HCT116 (cell line): Measurements from ENCODE around the gene APCDD1L. TPM values are rescaled to one million over a fixed set of nuclear protein-coding genes. Genes with fewer than 3 reads are reported as not detected.

Experiments
- ATAC-seq: fragments of 200-7000 bp; cut with Tn5 transposase; 2 replicates; pipeline ENCODE4 v1.9.1; 2020; ENCODE audit warnings: mild to moderate bottlenecking, moderate library complexity
- BruUV-seq: library from RNA; stranded (reverse); fragments of 400-500 nt; replicated peaks from 2 replicates; lab custom pipeline; 2021; lab: Mats Ljungman, UMichigan
- CTCF ChIA-PET: fragments of 300-600 bp; sonication (Branson Sonifier 250); formaldehyde crosslinking; loops from one replicate; lab custom pipeline; 2021; ENCODE audit warnings: antibody characterized with exemption; lab: Charles Lee
- POLR2A ChIA-PET: fragments of 300-600, 350-600 bp; sonication (Branson Sonifier 250); formaldehyde crosslinking; loops from one replicate; lab custom pipeline; 2021; ENCODE audit warnings: antibody characterized with exemption; lab: Charles Lee
- RAD21 ChIA-PET, 2 experiments: fragments of 300-600 bp; sonication (Branson Sonifier 250); formaldehyde crosslinking; loops; one replicate each; lab custom pipeline; 2023; ENCODE audit warnings: low total read pairs in 2 of 2; ENCODE audit not compliant: uncharacterized antibody in 2 of 2, unreplicated experiment in 2 of 2, low non-redundant PET in 1 of 2; lab: Charles Lee
- DNase-seq: peaks from one replicate; pipeline ENCODE4 v3.0.0-alpha.2; 2010; ENCODE audit warnings: low read depth, low spot score
- H2AFZ ChIP-seq: fragments of 200-600 bp; shearing (Covaris generic), sonication (generic); 2 replicates; pipeline ENCODE4 v1.6.1; 2017; ENCODE audit warnings: low read depth, mixed run types, mixed read lengths, antibody characterized with exemption, low read length; ENCODE audit not compliant: poor library complexity, severe bottlenecking
- H3K27ac ChIP-seq: 2 replicates; pipeline ENCODE4 v1.5.1; 2012; ENCODE audit warnings: low read depth, low read length
- H3K27me3 ChIP-seq: fragments of 200-600 bp; sonication (generic); 2 replicates; pipeline ENCODE4 v1.6.1; 2016; ENCODE audit warnings: mixed run types, low read length, mixed read lengths; ENCODE audit not compliant: insufficient read depth
- H3K36me3 ChIP-seq, 2 experiments: fragments of 200-500 bp in 1 of 2; fragments of 200-600 bp in 1 of 2; sonication (Bioruptor generic) in 1 of 2; sonication (generic) in 1 of 2; 2 replicates each; pipeline versions ENCODE4 v1.5.1 to v1.6.1; 2014 to 2016; ENCODE audit warnings: low read length in 2 of 2, inconsistent platforms in 1 of 2, mixed read lengths in 1 of 2, mixed run types in 1 of 2; ENCODE audit not compliant: insufficient read depth in 2 of 2, control insufficient read depth in 1 of 2
- H3K4me1 ChIP-seq, 2 experiments: fragments of 200-600 bp in 1 of 2; sonication (generic) in 1 of 2; 2 replicates each; pipeline versions ENCODE4 v1.5.1 to v1.6.1; 2012 to 2017; ENCODE audit warnings: low read length in 2 of 2, inconsistent platforms in 1 of 2, mild to moderate bottlenecking in 1 of 2, mixed read lengths in 1 of 2, mixed run types in 1 of 2, moderate library complexity in 1 of 2; ENCODE audit not compliant: insufficient read depth in 2 of 2, control insufficient read depth in 1 of 2
- H3K4me2 ChIP-seq: fragments of 200-600 bp; sonication (generic); 2 replicates; pipeline ENCODE4 v1.6.1; 2017; ENCODE audit warnings: mixed run types, low read length, mixed read lengths
- H3K4me3 ChIP-seq, 2 experiments: fragments of 200-600 bp in 1 of 2; sonication (generic) in 1 of 2; replicated peaks in 1 of 2; 2 replicates each; pipeline ENCODE4 v1.5.1; 2011 to 2016; ENCODE audit warnings: low read length in 2 of 2, control low read depth in 1 of 2, low read depth in 1 of 2, mild to moderate bottlenecking in 1 of 2, mixed read lengths in 1 of 2, mixed run types in 1 of 2
- H3K79me2 ChIP-seq: fragments of 200-600 bp; sonication (generic); 2 replicates; pipeline ENCODE4 v1.6.1; 2017; ENCODE audit warnings: mild to moderate bottlenecking, mixed run types, low read length, moderate library complexity, mixed read lengths; ENCODE audit not compliant: insufficient read depth
- H3K9ac ChIP-seq: fragments of 200-600 bp; sonication (generic); 2 replicates; pipeline ENCODE4 v1.6.1; 2016; ENCODE audit warnings: low read length, mixed read lengths
- H3K9me2 ChIP-seq: fragments of 200-600 bp; sonication (generic), shearing (Covaris generic); 2 replicates; pipeline ENCODE4 v1.6.1; 2017; ENCODE audit warnings: mixed run types, mild to moderate bottlenecking, moderate library complexity; ENCODE audit not compliant: insufficient read depth
- H3K9me3 ChIP-seq, 2 experiments: fragments of 200-500 bp in 1 of 2; fragments of 200-600 bp in 1 of 2; sonication (Bioruptor generic) in 1 of 2; sonication (generic) in 1 of 2; 2 replicates each; pipeline ENCODE4 v1.6.1; 2014 to 2017; ENCODE audit warnings: low read length in 2 of 2, mixed read lengths in 2 of 2, inconsistent platforms in 1 of 2, low read depth in 1 of 2, mild to moderate bottlenecking in 1 of 2, mixed run types in 1 of 2, moderate library complexity in 1 of 2; ENCODE audit not compliant: control insufficient read depth in 1 of 2, insufficient read depth in 1 of 2
- H4K20me1 ChIP-seq: fragments of 200-600 bp; sonication (generic), shearing (Covaris generic); 2 replicates; pipeline ENCODE4 v1.6.1; 2017; ENCODE audit warnings: mixed run types, mild to moderate bottlenecking, moderate library complexity; ENCODE audit not compliant: insufficient read depth
- ATF3 ChIP-seq: IDR thresholded peaks from 2 replicates; pipeline ENCODE4 v1.6.1; 2012
- CBX3 ChIP-seq: IDR thresholded peaks from 2 replicates; pipeline ENCODE4 v1.6.1; 2012; ENCODE audit warnings: low read depth
- JUND ChIP-seq: IDR thresholded peaks from 2 replicates; pipeline ENCODE4 v1.6.1; 2012
- MAX ChIP-seq: IDR thresholded peaks from 2 replicates; pipeline ENCODE4 v1.6.1; 2012
- POLR2AphosphoS5 ChIP-seq: IDR thresholded peaks from 2 replicates; pipeline ENCODE4 v1.6.1; 2011; ENCODE audit warnings: mild to moderate bottlenecking, low read depth, low read length, moderate library complexity
- RAD21 ChIP-seq: IDR thresholded peaks from 2 replicates; pipeline ENCODE4 v1.6.1; 2012; ENCODE audit warnings: low read depth, mild to moderate bottlenecking
- REST ChIP-seq: IDR thresholded peaks from 2 replicates; pipeline ENCODE4 v1.6.1; 2012; ENCODE audit warnings: low read depth
- SRF ChIP-seq: IDR thresholded peaks from 2 replicates; pipeline ENCODE4 v1.6.1; 2012; ENCODE audit warnings: low read depth
- TCF7L2 ChIP-seq: IDR thresholded peaks from 2 replicates; pipeline ENCODE4 v1.7.0; 2011; ENCODE audit warnings: borderline replicate concordance, inconsistent platforms; ENCODE audit not compliant: insufficient read depth, insufficient read length; ENCODE audit errors: extremely low read depth
- ZBTB33 ChIP-seq: IDR thresholded peaks from 2 replicates; pipeline ENCODE4 v1.6.1; 2011; ENCODE audit warnings: mild to moderate bottlenecking, low read length, moderate library complexity; ENCODE audit not compliant: insufficient replicate concordance; ENCODE audit errors: extremely low read depth
- ZFX ChIP-seq: fragments of 450-650 bp; IDR thresholded peaks from 2 replicates; pipeline ENCODE4 v1.6.1; 2017
- intact Hi-C: fragments of 100-400 bp; cut with micrococcal nuclease; formaldehyde crosslinking; loops from 2 replicates; pipeline ENCODE4 v1.10.0; 2022
- total RNA-seq: library from RNA; stranded (reverse); gene quantifications from one replicate; pipeline ENCODE4 v1.2.1, GENCODE V29; 2021; ENCODE audit not compliant: unreplicated experiment

Gene APCDD1L
- total RNA-seq, 1 experiment from 2014 or later = not detected

- DNase-seq (no peak), ATAC-seq (no peak)
- TF ChIP-seq MAX (no peak), CBX3 (no peak), RAD21 (no peak), ZBTB33 (no peak), JUND (no peak), SRF (no peak), ZFX (no peak), REST (no peak), TCF7L2 (no peak), POLR2AphosphoS5 (no peak), ATF3 (no peak)
- ChIA-PET CTCF (no interaction called here), POLR2A (no interaction called here), RAD21 (no interaction called here)
- Histone ChIP-seq H3K9ac (no peak overlapping the region), H3K4me1 (peaks cover 0 to 8% of the 10 kb centered on the region in 2 experiments; a peak in 1 of 4 replicates), H3K9me2 (no peaks in the 10 kb centered on the region), H3K27ac (no peak overlapping the region), H3K27me3 (peaks cover 18% of the 10 kb centered on the region; the same call in 1 of the 2 replicates), H3K36me3 (no peaks in the 10 kb centered on the region), H3K9me3 (no peaks in the 10 kb centered on the region), H4K20me1 (no peaks in the 10 kb centered on the region), H2AFZ (no peak overlapping the region), H3K4me3 (no peak overlapping the region), H3K79me2 (no peaks in the 10 kb centered on the region), H3K4me2 (no peak overlapping the region)
- intact Hi-C loops = no loop called here
- BruUV-seq = no TSS peak
Observed at GRCh38 chr20:58553166-58553696, 38.0 kb upstream of the APCDD1L start.
